ENCODE data around the gene FUT8.

Gene FUT8

GRCh38 chr14:65718629-65719028, 306.1 kb downstream of the FUT8 start:
- DNase-seq, result no peak

DNA sequence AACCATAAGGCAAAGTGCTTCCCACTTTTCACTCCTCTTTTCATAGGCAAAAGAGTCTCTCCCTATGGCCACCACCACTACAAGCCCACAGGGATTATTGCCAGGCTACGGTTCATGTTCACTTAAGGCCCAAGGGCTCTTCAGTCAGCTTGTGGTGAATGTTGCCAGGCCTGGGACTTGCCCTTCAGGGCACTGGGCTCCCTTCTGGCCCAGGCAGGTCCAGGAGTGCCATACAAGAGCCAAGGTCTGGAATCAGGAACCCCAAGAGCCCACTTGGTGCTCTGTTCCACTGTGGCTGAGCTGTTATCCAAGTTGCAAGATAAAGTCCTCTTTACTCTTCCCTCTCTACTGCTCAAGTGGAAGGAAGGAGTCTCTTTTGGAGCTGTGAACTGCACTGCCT, 307.6 kb downstream of the FUT8 start:
- no peak for DNase-seq

DNA sequence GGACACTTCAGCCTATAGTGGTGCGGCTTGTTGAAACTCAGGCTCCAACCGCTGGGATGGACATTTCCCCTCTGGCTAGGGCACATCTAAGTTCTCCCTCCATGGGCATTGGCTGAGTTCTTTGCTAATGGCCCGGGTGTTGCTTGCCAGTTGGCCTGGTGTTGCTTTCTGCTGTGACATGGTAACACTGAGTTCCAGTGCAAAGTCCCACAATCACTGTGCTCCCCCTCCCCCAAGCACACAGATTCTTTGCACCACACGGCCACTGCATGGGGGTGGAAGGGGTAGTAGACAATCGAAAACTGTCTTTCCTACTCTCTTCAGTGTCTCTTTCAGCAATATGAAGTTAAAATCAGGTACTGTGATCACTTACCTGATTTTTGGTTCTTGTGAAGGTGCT, 308.2 kb downstream of the FUT8 start:
- no peak for DNase-seq

DNA sequence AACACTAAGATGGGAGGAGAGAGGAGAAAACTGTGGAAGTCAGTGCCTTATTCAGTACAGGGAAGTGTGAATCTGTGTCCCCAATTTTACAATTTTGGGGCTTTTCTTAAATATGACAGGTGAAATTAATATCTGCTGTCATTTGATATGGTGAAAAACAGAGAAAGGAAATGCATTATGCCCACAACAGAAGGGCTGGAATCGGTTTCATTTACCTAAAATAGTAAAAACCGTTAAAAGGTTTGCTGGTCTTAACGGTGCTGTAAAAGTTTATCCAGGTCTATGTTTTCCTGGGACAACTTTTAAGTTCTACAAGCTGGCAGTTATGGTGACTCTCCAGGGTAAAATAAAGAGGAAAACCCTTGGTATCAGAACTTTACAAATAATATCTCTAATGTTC, 310.8 kb downstream of the FUT8 start:
- DNase-seq, result no peak

DNA sequence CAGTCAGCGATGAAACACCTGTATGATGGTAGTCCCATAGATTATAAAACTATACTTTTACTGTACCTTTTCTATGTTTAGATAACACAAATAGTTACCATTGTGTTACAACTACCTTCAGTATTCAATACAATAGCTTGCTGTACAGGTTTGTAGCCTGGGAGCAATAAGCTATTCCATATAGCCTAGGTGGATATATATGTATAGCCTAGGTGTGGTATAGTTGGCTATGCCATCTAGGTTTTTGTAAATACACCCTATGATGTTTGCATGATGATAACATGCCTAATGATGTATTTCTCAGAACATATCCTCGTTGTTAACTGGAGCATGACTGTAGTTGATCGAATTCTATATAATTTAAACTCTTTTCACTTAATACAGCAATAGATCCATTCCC, 316.1 kb downstream of the FUT8 start:
- DNase-seq, result no peak

DNA sequence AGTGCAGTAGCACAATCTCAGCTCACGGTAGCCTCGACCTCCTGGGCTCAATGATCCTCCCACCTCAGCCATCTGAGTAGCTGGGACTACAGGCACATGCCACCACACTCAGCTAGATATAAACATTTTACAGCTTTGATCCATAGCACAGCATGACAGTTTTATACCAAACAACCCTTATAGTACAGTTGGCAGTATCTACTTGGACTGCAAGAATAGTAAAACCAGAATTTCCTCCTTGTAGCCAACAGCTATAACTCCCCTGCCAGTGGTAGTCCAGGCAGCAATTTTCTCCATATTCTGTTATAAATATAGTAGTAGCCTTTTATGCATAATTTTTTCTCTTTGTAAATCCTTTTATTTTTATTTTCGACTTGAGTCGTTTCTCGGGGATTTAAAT, 317.0 kb downstream of the FUT8 start:
- no peak for DNase-seq

GRCh38 chr14:65731933-65732506, 319.5 kb downstream of the FUT8 start:
- DNase-seq, result no peak

DNA sequence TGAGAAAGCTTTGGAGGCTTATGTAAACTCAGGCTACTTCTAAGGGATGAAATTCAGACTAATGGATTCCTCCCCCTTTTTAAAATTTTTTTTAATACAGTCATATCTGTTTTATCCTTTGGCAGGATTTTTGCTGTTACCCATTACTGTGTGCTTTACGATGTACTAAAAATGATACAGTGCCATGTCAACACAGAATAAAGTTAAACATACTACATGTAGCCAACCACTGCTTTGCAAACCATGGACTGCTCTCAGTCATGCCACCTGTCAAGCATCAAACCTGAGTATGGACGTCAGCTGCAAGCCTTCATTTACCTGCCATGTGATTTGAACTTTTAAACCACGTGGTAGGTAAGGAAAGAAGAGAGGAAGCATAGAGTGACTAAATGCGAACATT, 325.8 kb downstream of the FUT8 start:
- DNase-seq, result no peak

- no peak for DNase-seq
Measured at GRCh38 chr14:65745396-65746190, 333.1 kb downstream of the FUT8 start.

GRCh38 chr14:65748796-65749195, 336.3 kb downstream of the FUT8 start:
- DNase-seq, result no peak

DNA sequence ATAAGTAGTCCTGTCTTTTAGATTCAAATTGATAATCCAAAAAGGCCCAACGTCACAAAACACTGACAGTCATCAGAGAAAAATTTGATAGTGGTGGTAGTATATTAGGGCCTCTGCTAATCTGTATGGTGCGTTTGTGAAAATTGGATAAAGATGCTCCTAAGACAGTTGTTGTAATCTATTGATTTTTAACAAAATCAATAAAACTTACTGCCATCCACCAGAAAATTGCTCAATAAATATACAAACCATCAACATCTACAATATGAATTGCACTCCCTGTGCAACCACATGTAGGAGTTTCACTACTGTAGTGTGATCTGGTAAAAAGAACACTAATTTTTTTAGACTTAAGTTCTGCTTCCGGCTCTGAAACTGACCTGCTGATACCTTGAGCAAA, 336.8 kb downstream of the FUT8 start:
- DNase-seq, result no peak

GRCh38 chr14:65750906-65751305, 338.4 kb downstream of the FUT8 start:
- no peak for DNase-seq

DNA sequence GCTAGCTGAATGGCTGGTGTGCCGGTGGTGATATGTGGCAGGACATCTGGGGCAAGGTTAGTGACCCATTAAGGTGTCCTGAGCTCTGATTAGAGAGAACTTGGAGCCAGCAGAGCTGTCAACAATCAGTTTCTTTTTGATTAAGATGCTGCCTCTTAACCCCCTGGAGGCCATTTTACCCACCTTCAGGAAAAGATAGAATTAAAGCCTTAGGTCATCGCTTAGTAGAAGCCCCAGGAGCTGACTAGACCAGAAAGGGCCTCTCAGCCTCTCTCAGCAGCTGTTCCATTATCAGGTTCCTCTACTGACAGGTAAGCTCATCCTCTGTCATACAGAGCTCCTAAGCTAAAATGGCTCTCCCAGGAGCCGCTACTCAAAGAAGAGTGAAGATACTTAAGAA, 339.0 kb downstream of the FUT8 start:
- no peak for DNase-seq

- no peak for DNase-seq
Measured at GRCh38 chr14:65753061-65753460, 340.5 kb downstream of the FUT8 start.

DNA sequence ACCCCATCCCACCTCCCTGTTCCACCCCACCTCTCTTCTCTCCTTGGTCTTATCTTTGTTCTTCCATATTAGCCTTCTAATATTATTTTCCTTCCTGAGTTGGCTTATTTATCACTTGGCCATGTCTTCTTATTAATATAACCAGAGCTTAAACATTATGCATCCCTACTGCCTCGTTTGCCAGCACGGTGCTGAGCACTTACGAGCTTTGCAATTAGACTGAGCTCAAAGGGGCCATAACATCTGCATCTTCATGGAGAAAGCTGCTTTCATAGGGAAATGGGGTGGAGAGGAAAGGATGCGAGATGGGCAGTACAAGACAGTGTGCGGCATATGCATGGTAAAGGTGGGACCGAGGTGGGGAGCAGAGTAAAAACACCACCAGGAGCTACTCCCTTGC, 342.8 kb downstream of the FUT8 start:
- DNase-seq, result no peak

- DNase-seq, result no peak
Measured at GRCh38 chr14:65756880-65757279, 344.4 kb downstream of the FUT8 start.

GRCh38 chr14:65769151-65769550, 356.6 kb downstream of the FUT8 start:
- no peak for DNase-seq

- DNase-seq, result no peak
Measured at GRCh38 chr14:65770681-65771080, 358.2 kb downstream of the FUT8 start.

DNA sequence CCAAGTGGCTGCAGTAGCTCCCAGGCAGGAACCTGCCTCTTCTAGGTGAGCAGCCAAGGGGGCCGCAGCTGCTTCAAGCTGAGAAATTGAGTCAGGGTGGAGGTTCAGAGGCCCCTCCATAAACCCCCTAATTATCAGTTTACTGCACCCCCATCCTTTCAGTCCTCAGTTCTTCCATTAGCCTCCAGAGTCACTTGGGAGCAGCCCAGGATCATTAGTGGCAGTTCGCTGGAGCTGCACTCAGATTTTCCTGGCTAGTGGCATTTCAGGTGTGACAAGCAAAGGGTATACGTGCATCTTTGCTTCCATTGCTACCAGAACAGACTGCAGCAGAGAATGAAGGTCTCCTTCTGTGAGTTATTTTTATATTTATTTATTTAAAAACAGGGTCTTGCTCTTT, 358.7 kb downstream of the FUT8 start:
- no peak for DNase-seq

- no peak for DNase-seq
Measured at GRCh38 chr14:65772466-65772865, 359.9 kb downstream of the FUT8 start.

DNA sequence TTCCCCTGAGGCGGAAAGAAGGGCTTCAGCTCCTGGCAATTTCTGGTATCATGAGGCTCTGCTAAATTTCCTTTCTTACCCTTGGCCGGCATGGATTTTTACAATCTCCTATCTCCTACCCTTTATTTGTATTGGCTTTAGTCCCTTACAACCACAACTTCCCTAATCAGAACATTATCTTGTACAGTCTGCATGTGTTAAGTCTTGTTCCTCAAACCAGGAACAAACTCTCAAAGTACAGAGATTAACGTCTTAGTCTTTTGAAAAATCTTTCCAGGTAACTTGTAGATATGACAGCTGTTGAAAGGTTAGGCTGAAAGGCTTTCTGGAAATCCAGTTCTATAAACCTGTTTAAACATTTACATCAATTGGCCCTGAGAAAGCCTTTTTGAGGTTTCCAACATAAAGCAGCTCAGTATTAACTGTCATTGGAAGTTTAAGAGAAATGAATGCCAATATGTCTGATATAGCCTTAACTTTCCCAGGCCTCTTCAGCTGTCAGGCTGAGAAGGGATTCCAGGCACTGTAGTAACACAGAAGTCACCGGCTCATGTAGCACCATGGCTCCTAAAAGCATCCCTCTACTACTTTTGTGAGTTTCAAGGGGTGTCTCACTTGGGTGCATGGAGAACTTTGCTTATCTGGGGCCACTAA, 360.5 kb downstream of the FUT8 start:
- no peak for DNase-seq

GRCh38 chr14:65774041-65774440, 361.5 kb downstream of the FUT8 start:
- DNase-seq, result no peak

- no peak for DNase-seq
Measured at GRCh38 chr14:65776193-65776852, 363.8 kb downstream of the FUT8 start.

DNA sequence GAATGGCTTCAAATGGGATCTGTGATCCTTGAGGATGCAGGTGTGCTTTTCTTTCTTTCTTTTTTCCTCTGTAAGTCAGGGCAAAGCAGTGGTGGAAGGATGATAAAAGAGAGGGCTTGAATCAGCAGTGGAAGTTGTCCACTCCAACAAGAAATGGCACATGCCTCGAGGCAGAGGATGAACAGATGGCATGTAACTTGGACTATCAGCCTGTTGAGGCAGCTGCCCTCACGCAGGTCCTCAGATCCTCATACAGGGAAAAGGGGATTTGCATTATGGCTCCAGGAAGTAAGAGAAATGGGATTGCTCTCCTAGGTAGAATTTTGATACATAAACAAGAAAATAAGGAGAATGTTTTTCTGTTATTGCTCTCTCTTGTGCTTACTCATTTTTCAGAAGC, 368.0 kb downstream of the FUT8 start:
- DNase-seq, result no peak
